Raji (cell line): ENCODE measurements around the gene IMPA2.

ENCODE experiments used
- POLR2A ChIP-seq: IDR thresholded peaks from 2 replicates; pipeline ENCODE4 v1.6.1; 2011; ENCODE audit warnings: low read depth, low read length, control low read depth; ENCODE audit not compliant: insufficient read depth

IMPA2 gene

DNA sequence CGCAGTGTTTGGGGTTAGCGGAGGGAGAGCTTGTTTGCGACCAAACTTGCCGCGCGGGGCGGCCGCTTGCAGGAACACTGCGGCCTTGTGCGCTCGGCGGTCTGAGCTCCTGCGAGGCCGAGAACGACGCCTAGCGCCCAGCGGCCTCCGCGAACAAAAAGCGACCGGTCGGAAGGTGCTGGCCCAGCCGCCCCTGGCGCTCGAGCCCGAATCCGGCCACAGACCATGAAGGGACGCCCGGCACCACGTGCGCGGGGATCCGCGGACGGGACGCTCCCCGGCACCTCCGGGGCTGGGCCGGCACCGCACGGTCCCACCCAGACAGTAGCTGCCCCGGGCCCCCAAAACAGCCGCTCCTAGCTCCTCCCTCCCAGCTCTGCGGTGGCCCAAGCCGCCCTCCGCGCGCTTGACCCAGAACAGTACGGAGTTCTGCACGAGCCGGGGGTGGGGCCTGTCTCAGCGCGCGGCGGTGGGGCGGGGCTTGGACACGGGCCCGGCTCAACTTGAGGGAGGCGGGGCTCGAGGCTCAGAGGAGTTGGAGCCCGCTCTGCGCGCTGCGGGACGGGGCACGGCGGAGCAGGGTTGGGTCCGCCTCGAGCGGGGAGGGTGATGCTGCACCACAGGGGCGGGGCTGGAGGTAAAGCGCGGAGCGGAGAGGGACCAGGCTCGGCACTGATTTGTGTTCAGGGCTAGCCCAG, 664 bp upstream of the IMPA2 start:
- peak; percentile 86 for TF ChIP-seq POLR2A

DNA sequence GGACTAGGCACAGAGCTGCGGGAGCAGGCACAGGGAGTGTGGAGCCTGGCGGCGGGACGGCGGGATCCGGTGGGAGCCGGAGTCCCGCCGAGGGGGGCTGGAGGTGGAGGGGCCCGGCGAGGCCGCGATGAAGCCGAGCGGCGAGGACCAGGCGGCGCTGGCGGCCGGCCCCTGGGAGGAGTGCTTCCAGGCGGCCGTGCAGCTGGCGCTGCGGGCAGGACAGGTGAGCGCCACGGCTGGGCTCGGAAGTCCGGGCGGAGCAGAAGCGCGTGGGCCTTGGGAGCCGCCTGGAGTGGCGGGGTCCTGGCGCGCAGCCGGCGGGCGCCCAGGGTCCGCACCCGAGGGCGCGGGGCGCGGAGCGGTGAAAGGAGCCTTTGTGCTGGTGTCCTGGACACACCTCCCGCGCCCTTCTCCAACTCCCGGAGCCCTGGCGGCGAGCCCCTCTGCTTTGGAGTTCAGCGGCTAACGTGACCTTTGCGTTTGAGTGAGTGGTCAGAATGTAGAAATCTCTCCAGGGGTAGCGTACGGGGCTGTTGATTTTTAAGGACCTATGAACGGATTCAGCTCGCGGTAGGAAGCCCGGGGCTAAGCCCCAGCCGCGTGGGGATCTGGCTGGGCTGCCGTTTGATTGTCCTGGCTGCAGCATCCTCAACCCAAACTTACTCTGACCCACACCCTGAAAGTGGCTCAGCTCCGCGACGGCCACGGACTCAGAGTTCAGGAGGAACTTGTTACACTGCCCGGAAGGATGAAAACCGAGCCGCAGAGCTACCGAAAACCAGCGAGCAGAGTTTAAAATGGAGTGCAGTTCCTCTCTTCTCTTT, 448 bp downstream of the IMPA2 start:
- TF ChIP-seq POLR2A = peak; percentile 84

DNA sequence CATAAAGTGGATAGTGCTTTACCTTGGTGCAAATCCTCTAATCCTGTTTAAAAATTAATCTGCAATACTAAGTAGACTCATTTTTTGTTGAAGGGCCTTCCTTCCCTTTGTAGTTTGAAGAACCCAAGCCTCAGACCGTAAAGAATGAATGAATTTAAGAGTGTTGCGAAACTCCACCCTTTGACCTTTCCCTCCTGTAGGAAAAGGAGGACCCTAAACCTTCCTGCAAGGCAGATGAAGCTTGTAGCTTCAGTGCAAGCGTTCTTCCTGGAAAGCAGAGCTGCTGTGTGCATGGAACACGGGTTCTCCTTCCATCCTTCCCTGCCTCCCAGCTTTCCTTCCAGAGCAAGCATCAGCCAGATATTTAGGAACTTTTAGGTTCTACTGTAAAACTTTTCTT, 1.7 kb downstream of the IMPA2 start:
- TF ChIP-seq POLR2A = no peak

DNA sequence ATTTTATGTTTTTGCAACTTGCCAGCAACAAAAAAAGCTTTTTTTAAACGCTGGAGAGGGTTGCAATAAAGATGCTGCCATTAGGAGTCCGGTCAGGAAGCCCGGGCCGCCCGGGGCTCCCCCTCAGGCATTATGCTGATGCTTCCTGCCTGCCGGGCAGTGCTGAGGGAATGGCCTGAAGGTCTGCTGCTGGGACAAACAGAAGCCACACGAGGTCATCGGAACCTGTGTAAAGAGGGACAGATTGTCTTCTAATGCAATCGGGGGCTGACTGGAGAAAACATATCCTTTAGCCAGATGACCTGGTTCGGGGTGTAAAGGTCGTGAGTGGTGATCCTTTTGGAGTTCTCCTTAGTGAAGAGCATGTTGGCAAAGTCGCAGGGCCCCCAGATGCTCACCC, 2.3 kb downstream of the IMPA2 start:
- TF ChIP-seq POLR2A = no peak

DNA sequence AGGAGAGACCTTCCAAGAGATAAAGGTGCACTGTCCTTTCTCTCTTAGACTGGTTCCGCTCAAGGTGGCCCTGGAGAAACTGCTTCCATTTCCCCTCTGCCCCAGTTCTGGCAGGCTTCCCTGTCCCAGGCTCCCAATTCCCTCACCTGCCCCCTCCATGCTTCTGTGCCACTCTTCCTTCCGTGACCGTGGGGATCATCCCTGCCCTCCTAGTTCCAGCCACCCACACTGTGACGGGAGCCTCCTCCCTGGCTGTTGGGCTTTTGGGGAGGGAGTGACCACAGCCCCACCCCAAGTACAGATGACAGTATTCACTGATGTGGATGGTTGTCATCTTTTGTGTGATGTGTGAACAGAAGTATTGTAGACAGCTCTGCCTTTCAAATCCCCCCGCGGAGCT, 2.8 kb downstream of the IMPA2 start:
- TF ChIP-seq POLR2A = no peak

DNA sequence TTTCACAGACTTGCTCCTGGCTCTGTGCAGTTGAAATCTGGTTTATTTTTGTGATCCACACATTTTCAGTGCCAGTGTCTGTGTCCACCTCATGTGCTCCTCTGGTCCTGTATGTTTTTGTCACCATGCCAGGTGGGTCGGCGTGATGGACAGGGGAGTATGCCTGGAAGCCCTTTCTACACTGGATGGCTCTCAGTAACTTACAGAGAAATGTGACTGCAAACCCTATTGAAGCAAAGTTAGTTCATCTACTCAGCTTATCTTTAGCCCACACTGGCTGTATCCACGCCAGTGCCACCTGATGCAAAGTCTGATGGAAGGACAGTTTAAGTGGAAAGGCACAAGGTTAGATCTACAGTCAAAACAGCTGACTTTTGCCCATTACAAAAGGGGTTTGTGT, 4.3 kb downstream of the IMPA2 start:
- no peak for TF ChIP-seq POLR2A

DNA sequence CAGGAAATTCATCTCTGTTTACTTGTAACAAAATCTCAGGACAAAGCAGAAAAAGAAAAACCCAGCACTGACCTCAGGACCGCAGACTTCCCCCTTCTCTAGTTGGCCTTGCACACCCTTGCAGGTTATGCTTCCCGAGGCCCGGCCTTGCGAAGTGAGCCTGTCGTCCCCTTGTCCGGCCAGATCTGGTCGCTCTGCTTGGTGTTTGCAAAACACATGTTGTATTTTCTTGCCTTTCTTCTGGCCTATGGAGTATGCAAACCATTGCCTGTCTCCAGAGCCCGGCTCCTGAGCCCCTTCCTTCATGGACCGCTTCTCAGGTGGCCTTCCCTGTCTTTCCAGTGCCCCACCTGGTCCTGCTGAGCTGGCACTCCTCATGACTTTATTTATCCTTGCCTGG, 4.8 kb downstream of the IMPA2 start:
- TF ChIP-seq POLR2A = no peak

DNA sequence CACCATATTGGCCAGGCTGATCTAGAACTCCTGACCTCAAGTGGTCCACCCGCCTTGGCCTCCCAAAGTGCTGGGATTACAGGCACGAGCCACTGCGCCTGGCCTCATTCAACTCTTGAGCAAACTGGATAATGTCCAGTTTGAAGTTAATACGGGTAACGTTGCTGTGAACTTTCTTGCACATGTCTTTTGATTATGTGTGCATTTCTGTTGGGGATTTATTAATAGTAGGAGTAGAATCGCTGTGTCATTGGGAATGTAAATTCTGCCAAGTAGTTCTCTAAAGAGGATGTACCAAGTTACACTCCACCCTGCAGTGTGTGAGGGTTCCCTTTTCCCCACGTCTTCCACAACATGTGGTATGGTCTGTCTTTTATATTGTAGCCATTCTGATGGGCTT, 6.2 kb downstream of the IMPA2 start:
- TF ChIP-seq POLR2A = no peak

DNA sequence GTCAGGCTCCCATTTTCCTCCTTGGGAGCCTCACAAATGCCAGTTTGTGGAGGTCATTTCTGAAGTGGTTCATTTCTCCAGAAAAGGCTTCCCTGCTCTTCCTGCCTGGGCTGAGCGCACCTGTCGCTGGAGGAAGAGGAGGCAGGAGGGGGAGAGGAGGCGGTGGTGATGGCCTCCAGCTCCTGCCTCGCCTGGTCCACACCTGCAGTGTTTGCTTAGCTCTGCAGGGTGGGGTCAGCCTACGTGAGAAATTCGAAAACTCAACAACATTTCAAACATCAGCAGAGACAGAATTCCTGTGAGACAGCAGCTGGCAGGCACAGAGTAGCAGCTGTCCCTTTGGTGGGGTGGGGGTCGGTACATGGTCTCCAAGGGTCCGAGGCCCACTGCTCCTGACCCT, 7.9 kb downstream of the IMPA2 start:
- no peak for TF ChIP-seq POLR2A

DNA sequence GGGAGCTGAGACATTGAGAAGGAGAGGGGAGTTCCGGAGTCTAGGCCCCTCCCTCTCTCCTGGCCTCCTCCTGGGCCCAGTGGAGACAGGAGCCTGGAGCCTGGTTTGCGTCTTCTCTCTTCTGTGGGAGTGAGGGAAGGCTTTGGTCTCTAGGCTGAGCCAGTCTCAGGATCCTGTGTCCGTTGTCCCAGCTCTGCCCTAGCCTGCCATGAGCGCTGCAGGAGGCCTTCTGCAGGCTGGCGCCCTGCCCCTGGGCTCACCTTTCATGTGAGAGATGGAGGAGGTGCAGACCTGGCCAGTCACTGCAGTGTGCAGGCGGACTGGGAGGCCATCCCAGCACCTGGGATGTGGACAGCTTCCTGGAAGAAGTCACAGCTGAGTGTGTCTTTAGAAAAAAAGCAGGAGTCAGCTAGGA, 8.7 kb downstream of the IMPA2 start:
- TF ChIP-seq POLR2A = no peak

DNA sequence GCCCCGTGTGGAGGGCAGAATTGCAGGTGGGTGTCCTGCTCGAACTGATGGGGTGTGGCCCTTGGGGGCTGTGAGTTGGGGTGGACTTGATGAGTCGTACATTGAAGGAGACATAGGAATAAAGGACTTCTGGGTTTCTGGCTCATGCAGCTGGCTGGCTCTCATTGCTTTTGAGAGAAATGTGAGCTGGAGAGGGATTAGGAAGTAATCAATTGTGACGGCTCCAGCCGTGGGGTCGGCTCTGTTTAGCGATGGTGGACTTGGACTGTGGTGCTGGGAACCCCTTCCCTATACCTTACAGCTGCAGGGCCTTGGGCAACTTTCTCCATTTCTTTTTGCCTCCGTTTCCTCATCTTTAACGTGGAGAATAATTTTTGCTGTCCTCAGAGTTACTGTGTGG, 9.2 kb downstream of the IMPA2 start:
- TF ChIP-seq POLR2A = no peak

DNA sequence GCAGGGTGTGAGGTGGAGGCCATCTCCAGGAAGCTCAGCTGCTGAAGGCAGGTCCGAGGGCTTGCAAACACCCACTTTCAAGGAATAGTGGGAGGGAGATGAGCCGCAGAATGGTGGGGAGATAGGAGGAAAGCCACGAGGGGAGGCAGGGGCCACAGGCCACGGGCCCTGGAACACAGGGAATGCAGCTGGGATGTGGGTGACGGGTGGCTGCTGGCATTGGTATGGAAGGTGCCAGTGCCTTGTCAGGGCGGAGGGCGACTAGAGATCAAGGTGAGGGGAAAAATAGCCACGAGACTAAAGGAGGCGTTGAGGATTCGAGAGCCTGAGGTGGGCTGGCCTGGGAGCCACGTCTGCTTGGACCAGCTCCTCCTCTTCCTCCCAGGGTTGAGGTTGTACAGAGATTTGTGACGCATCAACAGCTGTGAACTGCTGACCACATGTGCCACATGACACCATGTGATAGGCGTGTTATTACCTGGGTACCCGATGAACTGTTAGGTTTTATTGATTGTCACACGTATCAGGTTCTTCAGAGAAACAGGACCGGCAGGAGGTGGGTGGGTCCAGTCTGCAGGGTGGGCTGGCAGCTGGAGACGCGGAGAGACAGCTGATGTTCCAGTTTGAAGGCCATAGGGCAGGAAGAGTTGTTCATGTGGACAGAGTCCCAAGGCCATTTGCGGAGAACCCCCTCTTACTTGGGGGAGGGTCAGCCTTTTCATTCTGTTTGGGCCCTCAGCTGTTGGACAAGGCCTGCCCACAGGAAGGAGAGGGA, 9.9 kb downstream of the IMPA2 start:
- no peak for TF ChIP-seq POLR2A

DNA sequence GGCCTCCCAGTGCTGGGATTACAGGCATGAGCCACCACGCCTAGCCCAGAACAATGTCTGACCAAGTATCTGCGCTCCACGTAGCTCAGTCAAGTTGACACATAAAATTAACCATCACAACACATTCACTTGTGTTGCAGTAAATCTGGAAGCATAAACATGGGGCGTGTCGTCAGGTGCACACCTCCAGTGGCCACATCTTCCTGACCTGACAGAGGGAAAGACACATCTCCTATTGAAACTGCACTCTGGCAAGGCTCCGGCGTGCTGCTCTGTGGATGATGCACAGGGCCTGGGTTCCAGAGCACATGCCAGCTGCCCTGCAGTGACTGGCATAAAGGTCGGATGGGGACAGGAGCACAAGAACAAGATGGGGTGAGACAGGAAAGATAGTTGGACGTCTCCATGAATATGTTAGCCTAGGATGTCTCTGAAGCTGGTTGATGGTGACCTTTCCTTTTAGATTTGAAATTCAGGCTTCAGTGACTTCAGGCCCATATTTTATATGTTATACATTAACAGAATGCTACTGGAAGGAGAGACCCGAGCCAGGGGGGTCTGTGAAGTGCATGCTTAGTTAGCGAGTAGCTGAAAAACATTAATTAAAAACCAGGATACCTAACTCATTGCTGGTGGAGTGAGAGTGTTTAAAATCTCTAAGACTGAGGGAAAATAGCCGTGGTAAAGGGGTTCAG, 10.9 kb downstream of the IMPA2 start:
- TF ChIP-seq POLR2A = no peak

DNA sequence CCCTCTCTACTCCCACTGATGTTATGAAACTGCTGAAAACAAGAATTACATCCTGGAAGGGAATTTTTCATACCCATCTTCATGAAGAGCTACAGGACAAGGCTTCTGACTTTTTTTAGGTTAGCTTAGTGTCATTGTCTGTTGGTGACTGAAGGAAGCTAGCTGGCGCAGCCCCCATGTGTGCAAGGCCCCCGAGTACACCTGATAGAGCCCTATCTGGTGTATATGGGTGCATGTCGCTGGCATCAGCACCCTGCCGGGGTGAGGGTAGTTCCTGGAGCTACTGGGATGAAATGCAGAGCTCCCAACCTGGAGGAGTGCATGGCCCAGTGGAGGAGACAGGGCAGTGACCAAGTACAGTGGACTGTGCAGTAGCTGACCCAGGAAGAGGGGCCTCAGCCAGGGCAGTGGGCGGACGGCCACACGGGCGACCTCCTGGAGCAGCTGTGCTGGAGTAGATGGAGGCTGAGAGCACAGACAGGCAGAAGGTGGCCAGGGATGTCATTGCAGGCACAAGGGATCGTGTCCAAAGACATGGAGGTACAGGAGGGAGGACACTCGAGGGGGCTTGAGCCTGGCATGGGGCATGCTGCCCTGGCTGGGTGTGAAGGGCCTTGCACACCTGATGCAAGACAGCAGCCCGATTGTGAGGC, 12.1 kb downstream of the IMPA2 start:
- no peak for TF ChIP-seq POLR2A

DNA sequence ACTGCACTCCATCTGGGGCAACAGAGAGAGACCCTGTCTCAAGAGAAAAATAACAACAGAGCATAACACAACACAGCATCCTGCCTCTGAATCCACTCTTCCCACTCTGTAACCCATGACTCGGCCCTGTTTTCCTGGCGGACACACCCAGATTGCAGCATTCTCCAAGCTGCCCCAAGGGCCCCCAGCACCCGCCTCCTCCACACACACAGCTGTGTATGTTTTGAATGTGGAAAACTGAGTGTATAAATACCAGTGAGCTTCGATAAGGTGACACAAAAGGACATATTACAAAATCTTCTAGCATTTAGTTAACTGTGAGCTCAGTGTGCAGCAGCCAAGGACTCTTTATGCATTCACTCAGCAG, 13.0 kb downstream of the IMPA2 start:
- TF ChIP-seq POLR2A = no peak
